HTR-8/SVneo (cell line): ENCODE measurements around the gene POLR1A.
A peak's percentile ranks its signal among the peaks of the same experiment; 100 is the strongest.

Experiments used
- DNase-seq: peaks from one replicate; pipeline ENCODE4 v3.0.0; 2011; ENCODE audit warnings: low spot score, mixed read lengths; ENCODE audit not compliant: insufficient read length
- FAIRE-seq: peaks from 2 replicates; lab custom pipeline; 2011; peaks lifted over from hg19 to GRCh38; lab: Jason Lieb, UNC

Gene POLR1A

GRCh38 chr2:86105252-86105968, at the start of gene POLR1A:
TSS of gene POLR1A (minus strand) at chr2:86105886. CDS start at chr2:86105776, 110 bp downstream.
- DNase-seq (peak; percentile 84), FAIRE-seq (peak; percentile 89)

- DNase-seq = no peak
- no peak for FAIRE-seq
These were observed 44.8 kb upstream of the POLR1A start for GRCh38 chr2:86150502-86150901.

- FAIRE-seq = no peak
- no peak for DNase-seq
These were observed 42.1 kb upstream of the POLR1A start for GRCh38 chr2:86147793-86148192.

GRCh38 chr2:86143926-86144685, 38.4 kb upstream of the POLR1A start:
- DNase-seq = no peak
- no peak for FAIRE-seq

- no peak for FAIRE-seq
- no peak for DNase-seq
These were observed 37.6 kb upstream of the POLR1A start for GRCh38 chr2:86143307-86143706.

GRCh38 chr2:86142436-86143257, 37.0 kb upstream of the POLR1A start:
- FAIRE-seq = no peak

GRCh38 chr2:86140969-86141392, 35.3 kb upstream of the POLR1A start:
- FAIRE-seq = no peak
- no peak for DNase-seq

More at GRCh38 chr2:86142436-86143257, 37.0 kb upstream of the POLR1A start:
- no peak for DNase-seq

GRCh38 chr2:86139981-86140380, 34.3 kb upstream of the POLR1A start:
- DNase-seq (no peak), FAIRE-seq (no peak)

- FAIRE-seq (no peak), DNase-seq (no peak)
These were observed 33.3 kb upstream of the POLR1A start for GRCh38 chr2:86138736-86139625.

GRCh38 chr2:86136141-86136540, 30.5 kb upstream of the POLR1A start:
- FAIRE-seq (no peak), DNase-seq (no peak)

- no peak for DNase-seq
- FAIRE-seq = no peak
These were observed 30.0 kb upstream of the POLR1A start for GRCh38 chr2:86135653-86136052.

GRCh38 chr2:86134709-86135108, 29.0 kb upstream of the POLR1A start:
- DNase-seq = no peak
- no peak for FAIRE-seq

- FAIRE-seq (no peak), DNase-seq (no peak)
These were observed 19.0 kb upstream of the POLR1A start for GRCh38 chr2:86124683-86125082.

- FAIRE-seq (no peak), DNase-seq (no peak)
These were observed 17.7 kb upstream of the POLR1A start for GRCh38 chr2:86123328-86123925.

- FAIRE-seq = no peak
- no peak for DNase-seq
These were observed 12.4 kb upstream of the POLR1A start for GRCh38 chr2:86118130-86118529.

- DNase-seq = no peak
- no peak for FAIRE-seq
These were observed 1.3 kb upstream of the POLR1A start for GRCh38 chr2:86107031-86107430.

- peak; percentile 96 for DNase-seq
- peak; percentile 86 for FAIRE-seq
These were observed 571 bp upstream of the POLR1A start, which contains the start of gene PTCD3 for GRCh38 chr2:86105969-86106945. TSS of gene PTCD3 (plus strand) at chr2:86106235. CDS start at chr2:86106248, 13 bp downstream.

- DNase-seq (no peak), FAIRE-seq (no peak)
These were observed 3.5 kb downstream of the POLR1A start for GRCh38 chr2:86102157-86102556.
